ENCODE results near the gene GLRX2. TPM values are rescaled to one million over a fixed set of nuclear protein-coding genes. Genes with fewer than 3 reads are reported as not detected.
A peak's percentile ranks its signal among the peaks of the same experiment; 100 is the strongest.

The GLRX2 gene
- total RNA-seq, 5 donors from 2014 or later (not counting 1 experiment from before 2014, with no cell fraction given): 6.8 to 16.0 (median 13.5) TPM

- ATAC-seq (replicated peaks in 1 of 4) (no peak), DNase-seq (no peak)
- POLR2A ChIA-PET: interaction anchor here (0.6 kb wide), 2 partner anchors 20 to 1035 kb away, joined by 3 read pairs; no protein-coding TSS in a partner anchor
- Mint-ChIP-seq H3K4me3 (no peak overlapping the region), H3K4me1 (peaks cover 9 to 16% (median 13%) of the 10 kb centered on the region in 3 donors), H3K27me3 (no peaks in the 10 kb centered on the region), H3K36me3 (peaks cover 55% of the 10 kb centered on the region), H3K9me3 (no peaks in the 10 kb centered on the region), H3K27ac (no peak overlapping the region)
- no peaks in the 10 kb centered on the region for H3K27me3 ChIP-seq (replicated peaks in 1 of 2; ENCODE audit: control insufficient read depth in 2 of 2, extremely low read depth in 1 of 2, insufficient read depth in 2 of 2, low read length in 1 of 2)
- no peak overlapping the region for H3K4me3 ChIP-seq (ENCODE audit: control insufficient read depth in 1 of 2, extremely low read depth in 1 of 2, low read length in 1 of 2)
- H3K9me3 ChIP-seq: no peaks in the 10 kb centered on the region
- no peaks in the 10 kb centered on the region for H3K4me1 ChIP-seq (ENCODE audit: control insufficient read depth in 1 of 2, extremely low read depth in 1 of 2, insufficient read depth in 2 of 2, low read length in 2 of 2)
- CTCF ChIA-PET: no interaction called here
- H3K36me3 ChIP-seq (ENCODE audit: control insufficient read depth in 2 of 2, extremely low read depth in 1 of 2, insufficient read depth in 1 of 2, low read length in 1 of 2): peaks cover 0 to 37% of the 10 kb centered on the region in 2 donors
- no peak overlapping the region for H3K27ac ChIP-seq (ENCODE audit: low read length)
These were observed 27.2 kb downstream of the GLRX2 start for GRCh38 chr1:193077991-193078390.

DNA sequence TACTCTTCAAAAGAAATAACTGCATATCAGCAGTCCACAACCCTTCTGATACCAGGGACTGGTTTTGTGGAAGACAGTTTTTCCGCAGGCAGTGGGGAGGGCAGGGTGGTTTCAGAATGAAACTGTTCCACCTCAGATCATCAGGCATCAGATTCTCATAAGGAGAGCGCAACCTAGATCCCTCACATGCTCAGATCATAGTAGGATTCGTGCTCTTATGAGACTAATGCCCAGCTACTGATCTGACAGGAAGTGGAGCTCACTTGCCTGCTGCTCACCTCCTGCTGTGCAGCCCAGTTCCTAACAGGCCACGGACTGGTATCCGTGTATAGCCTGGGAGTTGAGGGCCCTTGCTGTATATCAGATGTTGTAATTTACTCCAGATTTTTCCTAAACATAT, 34.3 kb downstream of the GLRX2 start:
- peak in 4 of 35 experiments; percentile 3 to 33 (median 4) for DNase-seq
- peaks cover 27% of the 10 kb centered on the region for H3K36me3 Mint-ChIP-seq
- ChIA-PET POLR2A (interaction anchor here in 1 of 2 donors (0.7 kb wide), 1 partner anchor 485 kb away, joined by 3 read pairs; no protein-coding TSS in a partner anchor), CTCF (interaction anchor here in 1 of 2 donors (1.6 kb wide), 1 partner anchor 12 kb away, joined by 7 read pairs; the partner anchor contains the start of genes RO60 and UCHL5)
- Histone ChIP-seq H3K36me3 (ENCODE audit: control insufficient read depth in 2 of 2, extremely low read depth in 1 of 2, insufficient read depth in 1 of 2, low read length in 1 of 2) (peaks cover 0 to 2% of the 10 kb centered on the region in 2 donors), H3K27me3 (replicated peaks in 1 of 2; ENCODE audit: control insufficient read depth in 2 of 2, extremely low read depth in 1 of 2, insufficient read depth in 2 of 2, low read length in 1 of 2) (no peaks in the 10 kb centered on the region), H3K27ac (ENCODE audit: low read length) (peak overlapping the region; percentile 27), H3K4me3 (ENCODE audit: control insufficient read depth in 1 of 2, extremely low read depth in 1 of 2, low read length in 1 of 2) (no peak overlapping the region), H3K9me3 (no peaks in the 10 kb centered on the region), H3K4me1 (ENCODE audit: control insufficient read depth in 1 of 2, extremely low read depth in 1 of 2, insufficient read depth in 2 of 2, low read length in 2 of 2) (peaks cover 2 to 7% of the 10 kb centered on the region in 2 experiments)
- 38% methylated on average over 2 of the region's 5 CpGs for WGBS (ENCODE audit: insufficient coverage)
- peaks cover 43 to 60% (median 58%) of the 10 kb centered on the region in 3 donors for H3K4me1 Mint-ChIP-seq
- no peaks in the 10 kb centered on the region for H3K27me3 Mint-ChIP-seq
- H3K4me3 Mint-ChIP-seq: peak overlapping the region in 1 of 3 donors; percentile 17
- H3K9me3 Mint-ChIP-seq: no peaks in the 10 kb centered on the region
- H3K27ac Mint-ChIP-seq: peak overlapping the region; percentile 67 to 85
- ATAC-seq (replicated peaks in 1 of 4): peak; percentile 23 to 65 (median 56)

DNA sequence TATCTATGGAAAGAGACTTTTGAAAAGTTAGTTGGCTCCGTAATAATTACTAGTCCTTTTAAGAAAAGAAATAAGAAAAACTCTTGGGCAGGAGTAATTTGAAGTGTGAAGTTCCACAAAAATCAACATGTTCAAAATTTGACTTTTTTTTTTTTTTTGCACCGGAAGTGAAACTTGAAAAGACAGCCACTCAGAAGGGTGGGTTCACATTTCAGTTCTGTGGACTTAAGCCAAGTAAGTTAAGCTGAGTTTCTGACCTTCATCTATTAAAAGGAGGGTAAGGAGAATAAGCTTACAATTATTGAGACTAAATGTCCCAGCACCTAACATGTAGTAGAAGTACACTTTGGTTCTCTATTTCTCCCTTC, 34.8 kb downstream of the GLRX2 start:
- H3K36me3 Mint-ChIP-seq: peaks cover 24% of the 10 kb centered on the region
- ATAC-seq (replicated peaks in 1 of 4) (peak in 1 of 4 experiments; percentile 45), DNase-seq (peak in 1 of 35 experiments; percentile 32)
- peak overlapping the region in 2 of 3 donors; percentile 19 to 21 for H3K4me3 Mint-ChIP-seq
- Histone ChIP-seq H3K4me3 (ENCODE audit: control insufficient read depth in 1 of 2, extremely low read depth in 1 of 2, low read length in 1 of 2) (no peak overlapping the region), H3K4me1 (ENCODE audit: control insufficient read depth in 1 of 2, extremely low read depth in 1 of 2, insufficient read depth in 2 of 2, low read length in 2 of 2) (peaks cover 2 to 7% of the 10 kb centered on the region in 2 experiments), H3K9me3 (no peaks in the 10 kb centered on the region), H3K36me3 (ENCODE audit: control insufficient read depth in 2 of 2, extremely low read depth in 1 of 2, insufficient read depth in 1 of 2, low read length in 1 of 2) (peaks cover 0 to 2% of the 10 kb centered on the region in 2 donors), H3K27me3 (replicated peaks in 1 of 2; ENCODE audit: control insufficient read depth in 2 of 2, extremely low read depth in 1 of 2, insufficient read depth in 2 of 2, low read length in 1 of 2) (no peaks in the 10 kb centered on the region), H3K27ac (ENCODE audit: low read length) (peak overlapping the region; percentile 63)
- no peaks in the 10 kb centered on the region for H3K27me3 Mint-ChIP-seq
- H3K4me1 Mint-ChIP-seq: peaks cover 48 to 61% (median 59%) of the 10 kb centered on the region in 3 donors
- ChIA-PET CTCF (interaction anchor here in 1 of 2 donors (1.6 kb wide), 1 partner anchor 12 kb away, joined by 7 read pairs; the partner anchor contains the start of genes RO60 and UCHL5), POLR2A (interaction anchor here in 1 of 2 donors (0.6 kb wide), 1 partner anchor 117 kb away, joined by 3 read pairs; no protein-coding TSS in a partner anchor)
- H3K9me3 Mint-ChIP-seq: no peaks in the 10 kb centered on the region
- peak overlapping the region; percentile 64 to 79 for H3K27ac Mint-ChIP-seq
- whole genome bisulfite sequencing (ENCODE audit: insufficient coverage): 80% methylated on average over 1 of the region's 2 CpGs

DNA sequence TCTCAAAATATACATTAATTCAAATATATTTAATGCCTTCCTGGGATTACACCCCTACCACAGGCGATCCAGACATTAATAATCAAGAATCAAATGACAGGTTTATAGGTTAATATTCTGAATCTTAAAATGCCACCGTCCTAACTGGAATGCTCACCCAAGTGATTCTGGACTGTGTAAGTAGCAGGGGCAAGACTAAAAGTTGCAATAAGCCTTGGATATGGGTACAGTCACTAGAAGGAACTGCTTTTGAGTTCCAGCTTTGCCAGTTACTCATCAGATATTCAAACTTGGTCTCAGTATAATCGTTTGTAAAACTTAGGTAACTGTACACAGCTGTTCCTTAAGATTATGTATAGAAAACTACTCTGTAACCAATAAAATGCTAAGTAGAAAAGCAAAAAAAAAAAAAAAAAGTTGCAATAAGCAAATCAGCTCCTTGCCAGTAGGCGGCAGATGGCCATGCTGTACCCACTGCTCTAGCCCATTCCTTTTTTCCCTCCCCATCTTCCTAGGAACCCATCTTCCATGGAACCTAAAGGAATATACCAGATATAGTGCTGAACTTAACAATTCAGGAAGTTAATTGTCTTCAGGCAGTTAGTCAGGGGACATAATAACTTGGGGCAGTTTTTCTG, 35.3 kb downstream of the GLRX2 start:
- POLR2A ChIA-PET: interaction anchor here (0.5 to 0.6 kb wide), 2 partner anchors 118 to 1262 kb away, joined by 3 to 4 read pairs; no protein-coding TSS in a partner anchor
- DNase-seq: peak in 1 of 35 experiments; percentile 33
- Mint-ChIP-seq H3K36me3 (peaks cover 24% of the 10 kb centered on the region), H3K27me3 (no peaks in the 10 kb centered on the region), H3K27ac (peak overlapping the region; percentile 64 to 79), H3K4me1 (peaks cover 50 to 64% (median 62%) of the 10 kb centered on the region in 3 donors), H3K4me3 (peak overlapping the region in 1 of 3 donors; percentile 21), H3K9me3 (no peaks in the 10 kb centered on the region)
- Histone ChIP-seq H3K36me3 (ENCODE audit: control insufficient read depth in 2 of 2, extremely low read depth in 1 of 2, insufficient read depth in 1 of 2, low read length in 1 of 2) (peaks cover 0 to 2% of the 10 kb centered on the region in 2 donors), H3K4me1 (ENCODE audit: control insufficient read depth in 1 of 2, extremely low read depth in 1 of 2, insufficient read depth in 2 of 2, low read length in 2 of 2) (peaks cover 2 to 7% of the 10 kb centered on the region in 2 experiments), H3K4me3 (ENCODE audit: control insufficient read depth in 1 of 2, extremely low read depth in 1 of 2, low read length in 1 of 2) (no peak overlapping the region), H3K27ac (ENCODE audit: low read length) (peak overlapping the region; percentile 63), H3K9me3 (no peaks in the 10 kb centered on the region), H3K27me3 (replicated peaks in 1 of 2; ENCODE audit: control insufficient read depth in 2 of 2, extremely low read depth in 1 of 2, insufficient read depth in 2 of 2, low read length in 1 of 2) (no peaks in the 10 kb centered on the region)
- no CpG with 5 or more reads among the region's 4 CpGs for WGBS (ENCODE audit: insufficient coverage)
- CTCF ChIA-PET: interaction anchor here (0.6 to 0.7 kb wide), 3 partner anchors 24 to 196 kb away, joined by 4 to 6 read pairs (median 6); no protein-coding TSS in a partner anchor
- peak in 1 of 4 experiments; percentile 43 for ATAC-seq (replicated peaks in 1 of 4)

GRCh38 chr1:193068013-193068412, 37.2 kb downstream of the GLRX2 start:
- Histone ChIP-seq H3K27me3 (replicated peaks in 1 of 2; ENCODE audit: control insufficient read depth in 2 of 2, extremely low read depth in 1 of 2, insufficient read depth in 2 of 2, low read length in 1 of 2) (no peaks in the 10 kb centered on the region), H3K4me1 (ENCODE audit: control insufficient read depth in 1 of 2, extremely low read depth in 1 of 2, insufficient read depth in 2 of 2, low read length in 2 of 2) (peaks cover 2 to 7% of the 10 kb centered on the region in 2 experiments), H3K4me3 (ENCODE audit: control insufficient read depth in 1 of 2, extremely low read depth in 1 of 2, low read length in 1 of 2) (no peak overlapping the region), H3K9me3 (no peaks in the 10 kb centered on the region), H3K36me3 (ENCODE audit: control insufficient read depth in 2 of 2, extremely low read depth in 1 of 2, insufficient read depth in 1 of 2, low read length in 1 of 2) (peaks cover 0 to 2% of the 10 kb centered on the region in 2 donors), H3K27ac (ENCODE audit: low read length) (no peak overlapping the region)
- Mint-ChIP-seq H3K27me3 (no peaks in the 10 kb centered on the region), H3K27ac (peak overlapping the region; percentile 57 to 63), H3K9me3 (no peaks in the 10 kb centered on the region), H3K4me1 (peaks cover 58 to 73% (median 72%) of the 10 kb centered on the region in 3 donors), H3K4me3 (no peak overlapping the region), H3K36me3 (peaks cover 20% of the 10 kb centered on the region)
- ATAC-seq (replicated peaks in 1 of 4): no peak
- ChIA-PET CTCF (no interaction called here), POLR2A (no interaction called here)
- no peak for DNase-seq

DNA sequence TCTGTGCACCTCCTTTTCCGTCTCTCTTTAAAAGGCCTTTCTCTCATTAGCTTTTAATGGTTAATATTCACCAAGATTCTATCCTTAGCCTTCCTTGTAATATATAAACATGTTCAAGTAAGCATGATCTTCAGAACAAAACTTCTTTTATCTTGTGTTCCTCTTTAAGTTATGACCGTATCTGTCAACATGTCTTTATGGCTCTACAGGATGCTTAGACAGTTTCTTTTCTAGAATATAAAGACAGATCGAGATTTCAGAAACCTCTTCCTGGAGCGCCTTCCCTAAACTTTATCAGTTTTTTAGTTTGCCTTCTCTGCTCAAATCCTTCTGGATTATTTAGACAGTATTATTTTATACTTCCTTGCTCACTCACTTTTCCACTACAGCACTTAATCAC, 38.6 kb downstream of the GLRX2 start:
- ATAC-seq (replicated peaks in 1 of 4) (no peak), DNase-seq (no peak)
- Mint-ChIP-seq H3K4me3 (no peak overlapping the region), H3K27ac (peak overlapping the region in 1 of 2 donors; percentile 12), H3K36me3 (peaks cover 22% of the 10 kb centered on the region), H3K9me3 (no peaks in the 10 kb centered on the region), H3K4me1 (peaks cover 65 to 81% (median 80%) of the 10 kb centered on the region in 3 donors), H3K27me3 (no peaks in the 10 kb centered on the region)
- no CpG with 5 or more reads among the region's 4 CpGs for WGBS (ENCODE audit: insufficient coverage)
- POLR2A ChIA-PET: no interaction called here
- Histone ChIP-seq H3K9me3 (no peaks in the 10 kb centered on the region), H3K36me3 (ENCODE audit: control insufficient read depth in 2 of 2, extremely low read depth in 1 of 2, insufficient read depth in 1 of 2, low read length in 1 of 2) (peaks cover 0 to 2% of the 10 kb centered on the region in 2 donors), H3K27ac (ENCODE audit: low read length) (no peak overlapping the region), H3K4me3 (ENCODE audit: control insufficient read depth in 1 of 2, extremely low read depth in 1 of 2, low read length in 1 of 2) (no peak overlapping the region), H3K27me3 (replicated peaks in 1 of 2; ENCODE audit: control insufficient read depth in 2 of 2, extremely low read depth in 1 of 2, insufficient read depth in 2 of 2, low read length in 1 of 2) (no peaks in the 10 kb centered on the region), H3K4me1 (ENCODE audit: control insufficient read depth in 1 of 2, extremely low read depth in 1 of 2, insufficient read depth in 2 of 2, low read length in 2 of 2) (peaks cover 2 to 7% of the 10 kb centered on the region in 2 experiments)
- CTCF ChIA-PET: interaction anchor here in 1 of 2 donors (1.0 kb wide), 2 partner anchors 9 to 55 kb away, joined by 3 read pairs; partner anchors contain the start of gene CDC73
